ENCODE measurements around the gene ARHGEF11. TPM values are rescaled to one million over a fixed set of nuclear protein-coding genes. Genes with fewer than 3 reads are reported as not detected.

Gene ARHGEF11
- total and polyA plus RNA-seq, 9 of the 15 experiments (the other 6 are each of a cell fraction or from before 2014, with no cell fraction given), result 0.14 to 15.5 (median 9.0) TPM

DNA sequence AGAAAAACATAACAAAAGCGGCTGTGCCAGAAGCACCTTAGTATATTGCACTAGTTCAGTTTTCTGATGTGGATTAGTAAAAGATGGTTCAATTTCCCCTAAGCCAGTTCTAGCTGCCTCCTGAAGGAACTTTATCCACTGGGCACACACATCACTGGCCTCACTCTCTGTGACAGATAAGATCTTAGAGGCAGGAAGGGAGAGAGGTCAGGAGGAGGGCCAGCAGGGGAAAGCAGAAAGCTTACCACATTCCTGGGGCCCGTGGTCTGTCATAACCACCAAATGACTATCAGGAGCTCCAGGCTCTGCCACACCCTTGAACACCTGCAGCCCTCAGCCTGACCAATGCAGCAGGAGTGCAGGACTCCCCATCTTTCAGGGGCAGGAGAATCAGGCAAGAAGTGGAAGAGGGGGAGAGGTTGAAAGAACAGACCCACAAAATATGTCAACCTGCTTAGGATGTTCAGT is 87.3 kb downstream of the ARHGEF11 start (continued):
- TF ChIP-seq CREBBP (IDR thresholded peaks at IDR 0.05; ENCODE audit: low read depth, low read length) (no peak), ZNF583 (CRISPR knock-in tag; IDR thresholded peaks at IDR 0.05) (peak; percentile 83; the same call in 1 of the 2 replicates), CC2D1A (IDR thresholded peaks at IDR 0.05) (peak; percentile 85), KLF16 (IDR thresholded peaks at IDR 0.05) (peak; percentile 99), ZNF584 (CRISPR knock-in tag; IDR thresholded peaks at IDR 0.05; ENCODE audit: low read depth) (peak; percentile 93), JUND (IDR thresholded peaks at IDR 0.05; ENCODE audit: borderline replicate concordance, low read depth, low read length) (peak; percentile 77), JUND (tag; IDR thresholded peaks at IDR 0.05; ENCODE audit: borderline replicate concordance, low read depth, low read length) (peak; percentile 80; the same call in 1 of the 3 replicates), KAT8 (IDR thresholded peaks at IDR 0.05; ENCODE audit: low read depth) (no peak), TCF3 (CRISPR knock-in tag; IDR thresholded peaks at IDR 0.05) (peak; percentile 99), MAX (CRISPR knock-in tag; IDR thresholded peaks at IDR 0.05) (peak; percentile 61; the same call in 1 of the 2 replicates), CHD4 (IDR thresholded peaks at IDR 0.05; ENCODE audit: insufficient read depth, insufficient replicate concordance, low read depth, low read length, poor library complexity, severe bottlenecking) (no peak), ZBTB9 (CRISPR knock-in tag; IDR thresholded peaks at IDR 0.05) (peak; percentile 89), PTRF (tag; IDR thresholded peaks at IDR 0.05) (no peak), NFIC (IDR thresholded peaks at IDR 0.05) (peak; percentile 90), POLR2G (IDR thresholded peaks at IDR 0.05; ENCODE audit: low read depth, low read length) (no peak), GABPB2 (CRISPR knock-in tag; conservative IDR thresholded peaks at IDR 0.05) (no peak), ZNF134 (CRISPR knock-in tag; conservative IDR thresholded peaks at IDR 0.05) (0 out of 2 replicates have a peak, but pooled peaks have one; percentile 46), CBFB (CRISPR knock-in tag; IDR thresholded peaks at IDR 0.05) (peak; percentile 83), ZNF232 (CRISPR knock-in tag; IDR thresholded peaks at IDR 0.05) (no peak), CREB1 (IDR thresholded peaks at IDR 0.05) (peak; percentile 58; the same call in 1 of the 2 replicates), CREB1 (CRISPR knock-in tag; IDR thresholded peaks at IDR 0.05) (no peak)
- TF ChIP-seq, protein P1, sequence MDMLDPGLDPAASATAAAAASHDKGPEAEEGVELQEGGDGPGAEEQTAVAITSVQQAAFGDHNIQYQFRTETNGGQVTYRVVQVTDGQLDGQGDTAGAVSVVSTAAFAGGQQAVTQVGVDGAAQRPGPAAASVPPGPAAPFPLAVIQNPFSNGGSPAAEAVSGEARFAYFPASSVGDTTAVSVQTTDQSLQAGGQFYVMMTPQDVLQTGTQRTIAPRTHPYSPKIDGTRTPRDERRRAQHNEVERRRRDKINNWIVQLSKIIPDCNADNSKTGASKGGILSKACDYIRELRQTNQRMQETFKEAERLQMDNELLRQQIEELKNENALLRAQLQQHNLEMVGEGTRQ (CRISPR knock-in tag; IDR thresholded peaks at IDR 0.05), result no peak
- TF ChIP-seq, protein P2, sequence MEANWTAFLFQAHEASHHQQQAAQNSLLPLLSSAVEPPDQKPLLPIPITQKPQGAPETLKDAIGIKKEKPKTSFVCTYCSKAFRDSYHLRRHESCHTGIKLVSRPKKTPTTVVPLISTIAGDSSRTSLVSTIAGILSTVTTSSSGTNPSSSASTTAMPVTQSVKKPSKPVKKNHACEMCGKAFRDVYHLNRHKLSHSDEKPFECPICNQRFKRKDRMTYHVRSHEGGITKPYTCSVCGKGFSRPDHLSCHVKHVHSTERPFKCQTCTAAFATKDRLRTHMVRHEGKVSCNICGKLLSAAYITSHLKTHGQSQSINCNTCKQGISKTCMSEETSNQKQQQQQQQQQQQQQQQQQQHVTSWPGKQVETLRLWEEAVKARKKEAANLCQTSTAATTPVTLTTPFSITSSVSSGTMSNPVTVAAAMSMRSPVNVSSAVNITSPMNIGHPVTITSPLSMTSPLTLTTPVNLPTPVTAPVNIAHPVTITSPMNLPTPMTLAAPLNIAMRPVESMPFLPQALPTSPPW (CRISPR knock-in tag; IDR thresholded peaks at IDR 0.05), result peak; percentile 68
- TF ChIP-seq, protein P3, sequence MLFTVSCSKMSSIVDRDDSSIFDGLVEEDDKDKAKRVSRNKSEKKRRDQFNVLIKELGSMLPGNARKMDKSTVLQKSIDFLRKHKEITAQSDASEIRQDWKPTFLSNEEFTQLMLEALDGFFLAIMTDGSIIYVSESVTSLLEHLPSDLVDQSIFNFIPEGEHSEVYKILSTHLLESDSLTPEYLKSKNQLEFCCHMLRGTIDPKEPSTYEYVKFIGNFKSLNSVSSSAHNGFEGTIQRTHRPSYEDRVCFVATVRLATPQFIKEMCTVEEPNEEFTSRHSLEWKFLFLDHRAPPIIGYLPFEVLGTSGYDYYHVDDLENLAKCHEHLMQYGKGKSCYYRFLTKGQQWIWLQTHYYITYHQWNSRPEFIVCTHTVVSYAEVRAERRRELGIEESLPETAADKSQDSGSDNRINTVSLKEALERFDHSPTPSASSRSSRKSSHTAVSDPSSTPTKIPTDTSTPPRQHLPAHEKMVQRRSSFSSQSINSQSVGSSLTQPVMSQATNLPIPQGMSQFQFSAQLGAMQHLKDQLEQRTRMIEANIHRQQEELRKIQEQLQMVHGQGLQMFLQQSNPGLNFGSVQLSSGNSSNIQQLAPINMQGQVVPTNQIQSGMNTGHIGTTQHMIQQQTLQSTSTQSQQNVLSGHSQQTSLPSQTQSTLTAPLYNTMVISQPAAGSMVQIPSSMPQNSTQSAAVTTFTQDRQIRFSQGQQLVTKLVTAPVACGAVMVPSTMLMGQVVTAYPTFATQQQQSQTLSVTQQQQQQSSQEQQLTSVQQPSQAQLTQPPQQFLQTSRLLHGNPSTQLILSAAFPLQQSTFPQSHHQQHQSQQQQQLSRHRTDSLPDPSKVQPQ (CRISPR knock-in tag; IDR thresholded peaks at IDR 0.05; ENCODE audit: borderline replicate concordance), result no peak

Data from K562 (cell line).